ENCODE data around the gene SIVA1.

The SIVA1 gene

DNA sequence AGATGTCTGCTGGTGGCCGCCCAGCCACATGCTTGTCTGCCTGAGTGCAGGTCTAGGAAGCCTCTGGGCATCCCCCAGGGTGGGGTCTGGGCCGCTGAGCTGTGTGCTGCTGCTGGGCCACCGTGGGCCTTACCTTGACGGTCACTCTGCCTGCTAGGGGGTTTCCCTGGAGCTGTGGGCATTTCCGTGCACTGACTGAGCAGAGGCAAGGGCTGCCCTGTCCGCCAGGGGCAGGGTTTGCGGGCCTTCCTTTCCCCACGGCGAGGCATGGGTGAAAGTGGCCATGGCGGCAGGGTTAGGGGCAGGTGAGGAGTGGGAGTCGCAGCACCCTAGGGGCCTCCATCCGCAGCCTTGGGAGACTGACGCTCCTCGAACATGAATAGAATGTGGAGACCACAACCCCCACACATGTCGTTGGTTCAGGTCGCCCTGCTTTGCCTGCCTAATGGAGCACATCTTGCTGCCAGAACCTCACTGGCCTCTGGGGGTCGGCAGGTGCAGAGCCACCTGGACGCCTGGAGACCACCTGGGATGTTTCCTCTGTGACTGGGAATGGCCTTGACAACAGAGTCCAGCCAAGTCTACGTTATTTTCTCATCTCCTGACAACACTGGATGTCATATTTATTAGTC, 50.4 kb downstream of the SIVA1 start:
- H3K4me3 ChIP-seq (ENCODE audit: low read length), result no peak overlapping the region
- no peaks in the 10 kb centered on the region for H3K27me3 ChIP-seq (replicated peaks; ENCODE audit: insufficient read depth, low read length)
- DNase-seq, result no peak
- no peak overlapping the region for H3K27ac ChIP-seq (ENCODE audit: low read length)
- H3K79me2 ChIP-seq (ENCODE audit: low read length), result no peaks in the 10 kb centered on the region
- H3K4me1 ChIP-seq (ENCODE audit: low read length), result no peaks in the 10 kb centered on the region
- no peak overlapping the region for H3K9ac ChIP-seq (ENCODE audit: low read length)
- no peak overlapping the region for H2AFZ ChIP-seq (ENCODE audit: low read length)
- H3K9me3 ChIP-seq (replicated peaks; ENCODE audit: insufficient read depth, low read length), result no peaks in the 10 kb centered on the region
- peaks cover 9% of the 10 kb centered on the region for H3F3A ChIP-seq (ENCODE audit: insufficient read depth, low read length)
- TF ChIP-seq EZH2phosphoT487 (IDR thresholded peaks at IDR 0.05; ENCODE audit: low read length) (no peak), EZH2 (optimal IDR thresholded peaks at IDR 0.05; ENCODE audit: low read depth, low read length) (no peak)
- TF ChIP-seq, protein P1, sequence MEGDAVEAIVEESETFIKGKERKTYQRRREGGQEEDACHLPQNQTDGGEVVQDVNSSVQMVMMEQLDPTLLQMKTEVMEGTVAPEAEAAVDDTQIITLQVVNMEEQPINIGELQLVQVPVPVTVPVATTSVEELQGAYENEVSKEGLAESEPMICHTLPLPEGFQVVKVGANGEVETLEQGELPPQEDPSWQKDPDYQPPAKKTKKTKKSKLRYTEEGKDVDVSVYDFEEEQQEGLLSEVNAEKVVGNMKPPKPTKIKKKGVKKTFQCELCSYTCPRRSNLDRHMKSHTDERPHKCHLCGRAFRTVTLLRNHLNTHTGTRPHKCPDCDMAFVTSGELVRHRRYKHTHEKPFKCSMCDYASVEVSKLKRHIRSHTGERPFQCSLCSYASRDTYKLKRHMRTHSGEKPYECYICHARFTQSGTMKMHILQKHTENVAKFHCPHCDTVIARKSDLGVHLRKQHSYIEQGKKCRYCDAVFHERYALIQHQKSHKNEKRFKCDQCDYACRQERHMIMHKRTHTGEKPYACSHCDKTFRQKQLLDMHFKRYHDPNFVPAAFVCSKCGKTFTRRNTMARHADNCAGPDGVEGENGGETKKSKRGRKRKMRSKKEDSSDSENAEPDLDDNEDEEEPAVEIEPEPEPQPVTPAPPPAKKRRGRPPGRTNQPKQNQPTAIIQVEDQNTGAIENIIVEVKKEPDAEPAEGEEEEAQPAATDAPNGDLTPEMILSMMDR (IDR thresholded peaks at IDR 0.05; ENCODE audit: low read length), result no peak
- H3K4me2 ChIP-seq (ENCODE audit: low read depth, low read length), result no peak overlapping the region
- H4K20me1 ChIP-seq (ENCODE audit: insufficient read depth, low read length), result no peaks in the 10 kb centered on the region
- H3K9me2 ChIP-seq (replicated peaks; ENCODE audit: insufficient read depth, low read length), result no peaks in the 10 kb centered on the region
- H3K36me3 ChIP-seq (replicated peaks; ENCODE audit: insufficient read depth, low read length), result no peaks in the 10 kb centered on the region

DNA sequence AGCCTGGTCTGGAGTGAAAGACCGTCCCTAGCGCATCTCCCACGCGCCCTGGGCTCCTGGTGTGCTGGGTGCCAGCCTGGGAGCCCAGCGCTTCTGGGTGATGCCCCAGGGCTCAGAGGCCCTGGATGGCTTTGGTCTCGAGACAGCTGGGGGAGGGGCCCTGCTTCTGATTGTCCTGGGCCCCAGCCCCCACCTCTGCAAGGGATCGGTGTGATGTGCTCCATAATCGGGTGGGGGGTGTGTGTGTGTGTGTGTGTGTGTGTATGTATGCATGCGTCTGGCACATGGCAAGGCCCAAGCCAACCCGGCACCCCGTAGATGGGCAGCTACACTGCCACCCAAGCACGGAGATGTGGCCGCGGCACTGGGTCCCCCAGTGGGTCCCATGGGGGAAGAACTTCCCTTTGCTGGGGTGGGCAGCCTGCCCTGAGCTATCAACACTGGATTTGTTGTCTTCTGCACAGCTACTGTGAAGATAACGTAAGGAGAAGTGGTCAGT, 51.0 kb downstream of the SIVA1 start:
- Histone ChIP-seq H3K9me2 (replicated peaks; ENCODE audit: insufficient read depth, low read length) (no peaks in the 10 kb centered on the region), H3K79me2 (ENCODE audit: low read length) (no peaks in the 10 kb centered on the region), H3K9ac (ENCODE audit: low read length) (no peak overlapping the region), H3K4me1 (ENCODE audit: low read length) (no peaks in the 10 kb centered on the region), H3K4me3 (ENCODE audit: low read length) (no peak overlapping the region), H2AFZ (ENCODE audit: low read length) (no peak overlapping the region), H3K27me3 (replicated peaks; ENCODE audit: insufficient read depth, low read length) (no peaks in the 10 kb centered on the region), H3K9me3 (replicated peaks; ENCODE audit: insufficient read depth, low read length) (no peaks in the 10 kb centered on the region), H4K20me1 (ENCODE audit: insufficient read depth, low read length) (no peaks in the 10 kb centered on the region), H3K4me2 (ENCODE audit: low read depth, low read length) (no peak overlapping the region), H3F3A (ENCODE audit: insufficient read depth, low read length) (peaks cover 9% of the 10 kb centered on the region), H3K36me3 (replicated peaks; ENCODE audit: insufficient read depth, low read length) (no peaks in the 10 kb centered on the region), H3K27ac (ENCODE audit: low read length) (no peak overlapping the region)
- TF ChIP-seq, protein P1 (IDR thresholded peaks at IDR 0.05; ENCODE audit: low read length), result no peak
- TF ChIP-seq EZH2phosphoT487 (IDR thresholded peaks at IDR 0.05; ENCODE audit: low read length) (no peak), EZH2 (optimal IDR thresholded peaks at IDR 0.05; ENCODE audit: low read depth, low read length) (no peak)
- no peak for DNase-seq

DNA sequence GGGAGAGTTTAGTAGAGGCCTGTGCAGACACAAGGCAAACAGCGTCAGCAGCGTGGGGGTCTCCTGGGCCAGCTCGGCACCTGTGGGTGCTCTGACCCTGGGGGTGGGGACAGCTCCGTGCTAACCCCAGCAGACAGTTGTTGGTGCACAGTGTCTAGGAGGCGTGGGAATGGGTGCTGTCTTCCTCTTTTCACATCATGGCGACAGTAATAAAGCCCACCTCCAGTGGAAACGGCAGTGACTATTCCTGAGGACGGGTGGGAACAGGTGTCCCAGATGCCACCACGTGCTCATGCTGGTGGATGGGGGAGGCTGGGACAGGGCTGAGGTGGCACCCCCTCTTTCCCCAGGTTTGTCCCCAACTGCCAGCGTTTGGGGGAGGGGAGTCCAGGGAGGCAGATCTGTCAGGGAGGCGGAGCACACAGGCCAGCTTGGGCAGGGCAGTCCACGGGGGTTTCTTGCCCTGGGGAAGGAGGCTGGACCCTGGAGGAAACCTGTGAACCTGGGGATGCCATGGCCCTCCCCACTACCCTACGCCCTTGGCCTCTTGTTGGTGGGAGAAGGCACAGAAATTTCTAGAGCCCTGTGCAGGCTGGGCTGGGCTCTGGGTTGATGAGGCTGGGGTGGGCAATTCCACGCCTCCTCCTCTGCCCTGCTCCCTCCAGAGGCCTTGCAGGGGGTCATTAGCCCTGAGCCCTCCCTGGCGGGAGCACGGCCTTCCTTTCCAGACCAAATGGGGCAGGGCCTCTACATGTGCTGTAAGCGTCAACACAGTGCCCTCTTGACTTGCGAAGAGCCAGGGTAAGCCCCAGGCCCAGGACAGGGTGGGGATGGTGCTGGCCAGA, 51.8 kb downstream of the SIVA1 start:
- no peak overlapping the region for H3K9ac ChIP-seq (ENCODE audit: low read length)
- no peaks in the 10 kb centered on the region for H3K4me1 ChIP-seq (ENCODE audit: low read length)
- no peak overlapping the region for H3K27ac ChIP-seq (ENCODE audit: low read length)
- TF ChIP-seq EZH2phosphoT487 (IDR thresholded peaks at IDR 0.05; ENCODE audit: low read length), result no peak
- no peak for TF ChIP-seq EZH2 (optimal IDR thresholded peaks at IDR 0.05; ENCODE audit: low read depth, low read length)
- TF ChIP-seq, protein P1 (IDR thresholded peaks at IDR 0.05; ENCODE audit: low read length), result no peak
- H3K36me3 ChIP-seq (replicated peaks; ENCODE audit: insufficient read depth, low read length), result no peaks in the 10 kb centered on the region
- H3K9me2 ChIP-seq (replicated peaks; ENCODE audit: insufficient read depth, low read length), result no peaks in the 10 kb centered on the region
- no peaks in the 10 kb centered on the region for H3K9me3 ChIP-seq (replicated peaks; ENCODE audit: insufficient read depth, low read length)
- H3F3A ChIP-seq (ENCODE audit: insufficient read depth, low read length), result peaks cover 3% of the 10 kb centered on the region; the same call in 1 of the 2 replicates
- no peaks in the 10 kb centered on the region for H4K20me1 ChIP-seq (ENCODE audit: insufficient read depth, low read length)
- no peaks in the 10 kb centered on the region for H3K79me2 ChIP-seq (ENCODE audit: low read length)
- H3K27me3 ChIP-seq (replicated peaks; ENCODE audit: insufficient read depth, low read length), result no peaks in the 10 kb centered on the region
- no peak for DNase-seq
- no peak overlapping the region for H3K4me3 ChIP-seq (ENCODE audit: low read length)
- H3K4me2 ChIP-seq (ENCODE audit: low read depth, low read length), result no peak overlapping the region
- H2AFZ ChIP-seq (ENCODE audit: low read length), result no peak overlapping the region
